GM18526 (cell line): ENCODE results near the gene TSSK6.

Source experiments
- POLR2A ChIP-seq: IDR thresholded peaks from 3 replicates; pipeline ENCODE4 v1.6.1; 2011; ENCODE audit not compliant: insufficient read length; ENCODE audit errors: extremely low read depth

TSSK6 gene

DNA sequence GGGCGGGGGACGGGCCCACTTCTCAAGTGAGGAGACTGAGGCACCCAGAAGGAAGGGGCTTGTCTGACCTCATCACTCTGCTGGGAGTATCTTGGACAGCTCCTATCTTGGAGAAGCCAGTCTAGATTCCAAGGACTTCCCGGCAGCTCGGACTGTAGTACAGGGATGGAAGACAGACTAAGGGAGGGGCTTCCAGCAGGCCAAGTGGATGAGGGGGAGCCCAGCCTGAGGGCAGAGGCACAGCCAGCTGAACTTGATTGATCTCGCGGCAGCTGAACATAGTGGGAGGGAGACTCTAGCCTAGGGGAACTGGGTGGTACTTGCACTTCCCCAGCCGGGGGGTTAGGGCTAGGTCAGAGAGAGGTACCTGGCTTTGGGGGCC, 23.4 kb upstream of the TSSK6 start:
- TF ChIP-seq POLR2A, result no peak

DNA sequence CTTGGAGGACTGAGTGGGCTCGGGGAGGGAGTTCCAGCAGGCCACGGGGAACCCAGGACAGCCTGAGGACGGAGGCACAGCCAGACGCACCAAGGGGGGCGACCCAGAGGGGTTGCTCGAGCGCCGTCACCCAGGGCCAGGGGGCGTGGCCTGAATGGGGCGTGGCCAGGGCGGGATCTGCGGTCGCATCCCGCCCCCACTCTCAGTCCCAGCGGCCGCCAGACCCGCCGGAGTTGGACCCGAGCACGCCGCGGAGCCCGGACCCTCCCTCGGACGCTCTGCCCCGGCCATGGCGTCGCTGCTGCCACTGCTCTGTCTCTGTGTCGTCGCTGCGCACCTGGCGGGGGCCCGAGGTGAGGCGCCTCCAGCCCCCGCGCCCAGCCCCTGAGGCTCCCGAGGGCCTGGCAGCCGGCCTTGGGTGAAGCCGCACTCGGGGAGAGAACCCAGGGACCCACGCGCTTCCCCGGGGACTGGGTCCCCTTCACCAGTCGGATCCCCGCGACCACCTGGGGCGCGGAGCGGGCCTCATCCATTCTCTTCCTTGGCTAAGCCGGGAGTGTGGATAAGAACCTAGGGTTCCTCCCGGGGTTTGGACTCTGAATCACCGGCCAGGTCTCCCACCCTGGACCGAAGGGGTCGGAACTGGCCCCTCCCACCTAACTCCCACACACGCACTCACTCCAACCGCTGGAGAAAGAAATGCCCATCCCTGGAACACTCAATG, 22.9 kb upstream of the TSSK6 start, which contains the start of gene CILP2:
Gene CILP2, plus strand, starts transcription at position 205 of the 724 bp plus-strand sequence. Its CDS starts 85 bp downstream, at position 290.
- no peak for TF ChIP-seq POLR2A

DNA sequence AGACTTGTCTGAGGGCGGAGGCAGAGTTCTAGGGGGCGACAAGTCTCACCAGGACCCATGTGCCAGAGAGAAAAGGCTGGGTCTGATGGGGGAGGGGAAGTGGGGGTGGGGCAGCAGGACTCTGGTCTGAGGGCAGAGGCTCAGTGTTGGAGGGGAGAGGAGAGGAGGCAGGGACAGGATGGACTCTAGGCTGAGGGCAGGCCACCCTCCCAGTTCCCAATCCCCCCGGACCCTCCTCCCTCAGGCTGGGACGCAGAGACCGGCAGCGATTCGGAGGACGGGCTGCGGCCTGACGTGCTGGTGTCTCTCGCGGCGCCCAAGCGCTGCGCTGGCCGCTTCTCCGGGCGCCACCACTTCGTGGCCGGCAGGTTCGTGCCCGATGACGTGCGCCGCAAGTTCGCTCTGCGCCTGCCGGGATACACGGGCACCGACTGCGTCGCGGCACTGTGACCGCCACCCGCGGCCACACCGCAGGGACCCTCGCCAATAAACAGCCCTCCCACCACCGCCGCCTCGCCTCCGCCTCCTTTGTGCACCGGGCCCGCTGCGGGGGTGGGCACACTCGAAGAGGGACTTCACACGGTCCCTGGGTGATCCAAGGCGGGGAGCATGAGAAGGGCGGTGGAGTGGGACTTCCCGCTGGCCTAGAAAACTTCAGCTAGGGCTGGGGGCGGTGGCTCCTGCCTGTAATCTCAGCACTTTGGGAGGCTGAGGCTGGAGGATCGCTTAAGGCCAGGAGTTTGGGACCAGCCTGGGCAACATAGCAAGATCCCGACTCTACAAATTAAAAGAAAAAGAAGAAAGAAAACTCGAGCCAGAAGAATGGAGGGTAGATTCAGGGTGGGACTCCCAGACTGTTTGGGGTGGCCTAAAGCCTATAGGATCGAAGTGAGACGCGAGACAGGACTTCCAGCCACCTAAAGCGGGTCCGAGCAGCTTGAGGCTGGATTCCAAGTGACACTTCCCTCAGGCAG, 22.0 kb upstream of the TSSK6 start:
- TF ChIP-seq POLR2A, result no peak

DNA sequence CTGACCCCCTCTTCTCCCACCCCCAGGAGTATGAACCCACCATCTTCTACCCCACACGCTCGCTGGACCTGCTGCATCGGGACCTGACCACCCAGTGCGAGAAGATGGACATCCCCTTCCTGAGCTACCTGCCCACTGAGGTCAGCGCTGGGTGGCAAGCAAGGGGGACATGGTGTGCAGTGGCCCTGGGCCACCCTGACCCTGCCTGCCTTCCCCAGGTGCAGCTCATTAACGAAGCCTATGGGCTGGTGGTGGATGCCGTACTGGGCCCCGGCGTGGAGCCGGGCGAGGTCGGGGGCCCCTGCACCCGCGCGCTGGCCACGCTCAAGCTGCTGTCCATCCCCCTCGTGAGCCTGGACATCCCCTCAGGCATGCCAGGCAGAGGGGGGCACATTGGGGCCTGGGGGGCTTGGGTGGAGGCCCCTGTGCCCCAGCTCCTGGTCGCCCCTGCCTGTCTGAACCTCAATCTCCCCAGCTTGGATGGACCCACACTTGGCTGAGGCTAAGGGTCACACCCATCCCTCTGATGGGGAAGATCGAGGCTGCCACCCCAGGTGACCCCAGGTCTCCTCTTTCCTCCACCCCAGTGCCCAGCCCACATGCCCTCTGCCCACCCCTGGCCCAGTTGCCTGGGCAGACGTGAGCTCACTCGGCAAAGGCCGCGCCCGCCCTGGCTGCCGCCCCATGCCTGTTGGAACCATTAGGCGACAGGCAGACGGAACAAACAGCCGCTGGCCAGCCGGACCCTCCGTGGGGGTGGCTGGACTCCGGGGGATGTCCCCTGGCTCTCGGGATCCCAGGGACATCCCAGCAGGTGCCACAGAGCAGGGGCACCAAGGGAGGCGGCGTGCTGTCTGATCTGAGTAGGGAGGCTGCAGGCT, 20.2 kb upstream of the TSSK6 start:
- no peak for TF ChIP-seq POLR2A

DNA sequence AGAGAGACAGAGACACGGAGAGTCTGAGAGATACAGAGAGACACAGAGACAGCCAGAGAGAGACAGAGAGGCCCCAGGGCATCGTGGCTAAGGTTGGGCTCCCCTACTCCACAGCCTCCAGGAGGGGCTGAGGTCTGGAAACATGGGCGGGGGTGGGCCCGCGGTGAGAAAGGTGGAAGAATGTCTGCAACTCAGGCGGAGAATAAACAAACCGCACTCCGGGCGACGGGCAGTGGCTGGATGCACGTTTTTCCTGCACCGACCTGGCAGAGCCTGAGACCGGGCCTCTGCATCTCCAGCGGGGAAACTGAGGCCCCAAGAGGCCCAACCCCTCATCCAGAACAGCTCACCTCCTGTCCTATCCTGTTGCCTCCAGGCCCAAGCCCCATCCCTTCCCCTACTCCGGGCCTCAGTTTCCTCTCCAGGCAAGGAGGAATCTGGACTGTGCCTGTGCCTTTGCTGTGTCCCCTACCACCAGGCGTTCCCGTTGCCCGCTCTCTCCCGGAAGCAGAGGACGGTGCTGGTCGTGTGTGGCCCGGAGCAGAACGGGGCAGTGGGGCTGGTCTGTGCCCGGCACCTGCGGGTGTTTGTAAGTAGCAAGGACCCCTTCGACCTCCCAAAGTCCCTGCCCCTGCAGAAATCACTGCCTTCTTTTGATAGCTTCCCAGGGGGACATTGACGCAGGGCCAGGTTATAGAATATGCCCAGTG, 19.4 kb upstream of the TSSK6 start:
- no peak for TF ChIP-seq POLR2A

DNA sequence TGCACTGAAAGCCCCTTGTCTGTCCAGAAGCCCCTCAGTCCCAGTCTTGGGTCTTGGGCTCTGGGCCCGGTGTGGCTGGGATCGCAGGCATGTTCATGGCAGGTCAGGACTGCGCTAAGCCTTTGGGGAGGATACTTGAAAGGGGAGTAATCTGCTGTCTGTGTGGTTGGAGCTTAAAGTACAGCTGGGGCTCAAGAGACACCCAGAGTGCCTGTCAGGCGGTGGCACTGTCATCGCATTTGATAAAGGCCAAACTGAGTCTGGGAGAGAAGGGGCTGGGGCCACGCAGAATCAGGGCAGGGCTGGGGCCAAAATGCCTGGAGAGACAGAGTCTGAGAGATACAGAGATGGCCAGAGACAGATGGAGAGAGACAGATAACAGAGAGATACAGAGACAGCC, 18.5 kb upstream of the TSSK6 start:
- no peak for TF ChIP-seq POLR2A

DNA sequence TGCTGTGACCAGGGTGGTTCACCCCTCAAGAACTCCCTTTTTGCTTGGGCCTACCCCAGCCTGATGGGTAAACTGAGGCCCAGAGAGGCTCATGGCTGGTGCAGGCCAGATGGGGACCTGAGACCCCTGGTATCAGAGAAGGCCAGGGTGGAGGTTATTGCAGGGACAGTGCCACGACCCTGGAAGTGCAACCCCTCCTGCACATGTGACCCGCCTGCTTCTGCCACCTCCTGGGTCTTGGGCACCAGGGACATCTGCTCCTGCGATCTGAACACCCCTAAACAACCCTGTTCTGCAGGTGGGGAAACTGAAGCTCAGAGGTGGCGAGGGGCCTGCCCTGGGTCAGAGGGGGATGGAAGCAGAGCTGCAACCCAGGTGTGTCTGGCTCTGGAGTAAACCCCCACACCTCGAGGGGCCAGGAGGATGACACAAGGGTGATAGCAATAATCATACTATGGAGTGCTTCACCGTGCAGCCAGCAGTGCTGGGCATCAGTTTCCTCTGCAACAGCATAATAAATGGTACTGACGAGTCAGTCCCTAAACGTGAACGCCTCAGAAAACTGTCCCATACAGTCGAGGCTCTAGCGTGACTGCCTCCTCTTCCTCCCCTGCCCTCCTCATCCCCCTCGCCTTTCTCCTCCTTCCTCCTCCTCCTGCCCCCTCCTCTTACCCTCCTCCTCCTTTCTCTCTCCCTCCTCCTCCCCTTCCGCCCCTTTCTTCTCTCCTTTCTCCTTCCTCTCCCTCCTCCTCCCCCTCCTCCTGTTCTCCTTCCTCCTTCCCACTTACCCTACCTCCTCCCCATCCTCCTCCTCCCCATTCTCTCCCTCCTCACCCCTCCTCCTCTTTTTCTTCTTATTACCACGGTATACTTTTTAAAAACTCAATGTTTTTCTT, 17.7 kb upstream of the TSSK6 start:
- TF ChIP-seq POLR2A, result no peak

DNA sequence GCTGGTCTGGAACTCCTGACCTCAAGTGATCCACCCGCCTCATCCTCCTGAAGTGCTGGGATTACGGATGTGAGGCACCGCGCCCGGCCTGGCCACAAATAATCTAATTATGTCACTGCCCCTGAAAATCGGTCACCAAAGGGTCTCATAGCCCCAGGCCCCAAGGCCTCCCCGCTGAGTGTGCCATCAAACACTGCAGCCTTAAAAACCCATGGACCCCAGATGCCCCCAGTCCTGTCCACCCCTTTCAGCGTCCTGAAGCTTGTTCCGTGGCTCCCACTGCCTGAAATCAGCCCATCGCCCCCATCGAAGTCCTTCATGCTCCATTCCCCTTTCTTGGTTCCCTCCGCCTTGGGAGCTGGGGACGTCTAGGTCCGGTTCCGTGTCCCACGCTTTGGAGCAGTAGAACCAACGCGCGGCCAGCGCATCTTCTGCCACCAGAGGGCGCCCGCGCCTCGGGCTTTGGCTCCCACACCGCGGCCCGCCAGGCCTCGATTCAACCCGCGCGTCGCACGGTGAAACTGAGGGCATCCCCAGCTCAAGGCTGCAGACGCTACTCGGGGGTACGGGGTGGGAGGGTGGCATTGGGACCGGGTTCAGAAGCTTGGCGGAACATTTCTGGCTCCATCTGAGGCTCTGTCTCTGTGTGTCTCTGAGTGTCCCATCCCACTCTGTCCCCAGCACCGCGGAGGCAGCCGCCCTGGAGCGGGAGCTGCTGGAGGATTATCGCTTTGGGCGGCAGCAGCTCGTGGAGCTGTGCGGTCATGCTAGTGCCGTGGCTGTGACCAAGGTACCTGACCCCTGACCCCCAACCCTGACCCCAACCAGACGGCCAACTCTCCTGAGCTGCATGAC, 16.8 kb upstream of the TSSK6 start:
- TF ChIP-seq POLR2A, result no peak

DNA sequence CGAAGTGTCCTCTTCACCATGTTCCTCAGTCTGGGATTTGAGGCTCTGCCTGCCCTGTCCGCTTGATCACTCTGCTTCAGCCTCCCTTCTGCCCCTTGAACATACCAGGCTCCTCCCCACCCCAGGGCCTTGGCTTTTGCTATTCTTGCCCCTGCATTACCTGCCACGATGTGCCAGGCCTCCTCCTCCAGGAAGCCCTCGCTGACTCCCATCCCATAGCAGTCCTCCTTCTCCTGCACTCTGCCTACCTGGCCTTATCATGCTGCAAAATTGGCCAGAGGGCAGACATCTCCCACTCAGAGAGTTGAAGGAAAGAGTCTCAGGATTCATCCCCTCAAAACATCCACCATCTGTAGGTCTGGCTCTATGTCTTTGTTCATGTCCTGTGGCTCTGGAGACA, 15.5 kb upstream of the TSSK6 start:
- no peak for TF ChIP-seq POLR2A

DNA sequence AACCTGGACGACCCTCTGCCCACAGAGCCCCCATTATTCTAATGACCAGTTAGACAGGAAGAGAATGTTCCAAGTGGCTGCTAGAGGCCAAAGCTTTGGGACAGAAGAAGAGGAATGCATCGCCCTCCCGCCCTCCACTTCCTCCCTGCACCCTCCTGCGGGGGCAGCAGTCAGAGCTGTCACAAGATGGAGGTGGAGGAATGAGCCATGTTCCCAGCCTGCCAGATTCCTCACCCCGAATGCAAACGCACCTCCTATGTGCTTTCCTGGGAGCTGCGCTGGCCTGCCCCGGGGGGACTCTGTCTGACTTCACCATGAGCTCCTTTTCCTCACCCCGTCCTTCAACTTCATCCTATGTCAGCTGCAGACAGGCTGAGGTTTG, 15.1 kb upstream of the TSSK6 start:
- no peak for TF ChIP-seq POLR2A

DNA sequence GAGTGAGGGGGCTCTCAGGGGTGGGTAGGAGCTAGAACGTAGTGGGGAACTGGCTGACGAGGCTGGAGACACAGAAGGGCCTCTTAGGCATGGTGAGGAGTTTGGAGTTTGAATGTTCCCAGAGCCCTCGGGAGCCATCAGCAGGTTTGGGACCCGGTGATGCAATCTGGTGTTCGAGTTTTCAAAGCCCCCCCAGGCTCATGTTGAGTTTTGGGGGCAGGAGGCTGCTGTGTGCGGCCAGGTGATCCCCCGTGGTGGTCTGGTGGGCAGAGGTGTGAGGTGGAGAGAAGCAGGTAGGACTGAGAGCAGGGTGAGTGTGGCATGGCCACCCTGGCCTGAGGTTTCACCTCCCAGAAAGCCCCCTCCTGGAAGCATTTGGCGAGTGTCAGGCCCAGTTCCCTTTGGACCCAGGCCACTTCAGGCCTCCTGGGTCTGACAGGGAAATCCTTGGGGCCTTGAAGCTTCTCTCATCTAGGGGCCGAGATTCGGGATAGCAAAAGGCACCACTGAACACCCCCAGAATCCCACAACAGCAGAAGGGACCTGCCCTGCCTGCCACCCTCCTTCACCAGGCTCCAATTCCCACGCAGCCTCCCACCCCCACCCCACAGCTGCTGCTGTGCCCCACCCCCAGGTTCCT, 14.6 kb upstream of the TSSK6 start:
- no peak for TF ChIP-seq POLR2A

DNA sequence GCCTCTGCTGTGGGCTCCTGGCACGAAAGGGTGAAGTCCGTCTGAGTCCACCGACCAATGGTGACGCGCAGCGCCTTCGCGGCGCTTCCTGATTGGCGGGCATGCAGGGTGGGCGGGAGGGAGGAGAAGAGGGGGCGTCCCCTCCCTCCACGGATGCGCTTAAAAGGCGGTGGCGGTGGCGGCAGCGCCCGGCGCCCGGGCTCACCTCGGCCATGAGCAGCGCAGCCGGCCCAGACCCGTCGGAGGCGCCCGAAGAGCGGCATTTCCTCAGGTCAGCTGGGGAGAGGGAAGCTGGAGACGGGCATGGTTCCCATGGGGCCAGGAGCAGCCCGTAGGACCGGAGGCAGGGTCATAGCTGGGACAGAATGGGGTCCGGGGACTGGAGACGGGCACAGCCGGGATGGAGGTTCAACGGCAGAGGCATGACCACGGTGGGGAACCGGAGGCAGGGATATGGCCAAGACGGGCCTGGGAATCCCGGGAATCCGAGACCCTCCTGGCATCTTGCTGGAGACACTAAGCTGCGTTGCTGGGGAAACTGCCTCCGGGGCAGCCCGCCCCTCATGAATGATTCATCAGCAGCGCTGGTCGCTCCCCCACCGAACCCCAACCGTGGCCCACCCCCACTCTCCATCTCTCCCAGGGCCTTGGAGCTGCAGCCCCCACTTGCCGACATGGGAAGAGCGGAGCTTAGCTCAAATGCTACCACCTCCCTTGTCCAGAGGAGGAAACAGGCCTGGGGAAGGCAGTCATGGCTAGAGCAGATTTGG, 13.6 kb upstream of the TSSK6 start, which contains the start of gene YJEFN3:
Gene YJEFN3, plus strand, starts transcription at position 191 of the 770 bp plus-strand sequence. Its CDS starts 22 bp downstream, at position 213.
- TF ChIP-seq POLR2A, result no peak
